ENCODE results near the gene OR6B2.

OR6B2 gene

GRCh38 chr2:240053173-240054155 lies 23.2 kb upstream of the OR6B2 start, which contains the start of gene OR6B3:
Gene OR6B3, minus strand, starts transcription at chr2:240053521.
- Histone ChIP-seq H2AFZ (ENCODE audit: low read length) (no peak within 1 kb of the TSS; the same call in 1 of the 2 replicates), H3K9me3 (ENCODE audit: insufficient read depth, low read depth, low read length) (no peaks in the 10 kb centered on the region), H3K4me1 (ENCODE audit: insufficient read depth, low read length, poor library complexity, severe bottlenecking) (no peaks in the 10 kb centered on the region), H3K36me3 (ENCODE audit: insufficient read depth, low read length) (no peaks in the 10 kb centered on the region), H3F3A (ENCODE audit: low read depth) (no peaks in the 10 kb centered on the region), H3K9ac (ENCODE audit: low read depth, low read length, poor library complexity, severe bottlenecking) (no peak within 1 kb of the TSS), H4K20me1 (ENCODE audit: insufficient read depth, low read length, poor library complexity, severe bottlenecking) (no peaks in the 10 kb centered on the region), H3K4me2 (ENCODE audit: low read depth, low read length, poor library complexity, severe bottlenecking) (no peak within 1 kb of the TSS), H3K27me3 (ENCODE audit: insufficient read depth, low read length, poor library complexity, severe bottlenecking) (no peaks in the 10 kb centered on the region), H3K9me2 (replicated peaks; ENCODE audit: low read depth, low read length) (no peaks in the 10 kb centered on the region), H3K4me3 (ENCODE audit: low read length, poor library complexity, severe bottlenecking) (no peak within 1 kb of the TSS), H3K79me2 (ENCODE audit: insufficient read depth, low read length) (no peaks in the 10 kb centered on the region)
- TF ChIP-seq EZH2phosphoT487 (IDR thresholded peaks at IDR 0.05; ENCODE audit: borderline replicate concordance) (no peak), CTCF (conservative IDR thresholded peaks at IDR 0.05; ENCODE audit: low read length) (no peak)

GRCh38 chr2:240052524-240052923 lies 22.3 kb upstream of the OR6B2 start:
- H3K9ac ChIP-seq (ENCODE audit: low read depth, low read length, poor library complexity, severe bottlenecking), result no peak overlapping the region

GRCh38 chr2:240051697-240052096 lies 21.5 kb upstream of the OR6B2 start:
- Histone ChIP-seq H4K20me1 (ENCODE audit: insufficient read depth, low read length, poor library complexity, severe bottlenecking) (no peaks in the 10 kb centered on the region), H3K4me1 (ENCODE audit: insufficient read depth, low read length, poor library complexity, severe bottlenecking) (no peaks in the 10 kb centered on the region), H3F3A (ENCODE audit: low read depth) (no peaks in the 10 kb centered on the region), H3K9me3 (ENCODE audit: insufficient read depth, low read depth, low read length) (no peaks in the 10 kb centered on the region), H3K79me2 (ENCODE audit: insufficient read depth, low read length) (no peaks in the 10 kb centered on the region), H3K9me2 (replicated peaks; ENCODE audit: low read depth, low read length) (no peaks in the 10 kb centered on the region), H3K27me3 (ENCODE audit: insufficient read depth, low read length, poor library complexity, severe bottlenecking) (no peaks in the 10 kb centered on the region), H3K4me2 (ENCODE audit: low read depth, low read length, poor library complexity, severe bottlenecking) (no peak overlapping the region), H3K4me3 (ENCODE audit: low read length, poor library complexity, severe bottlenecking) (no peak overlapping the region), H2AFZ (ENCODE audit: low read length) (no peak overlapping the region), H3K36me3 (ENCODE audit: insufficient read depth, low read length) (no peaks in the 10 kb centered on the region), H3K9ac (ENCODE audit: low read depth, low read length, poor library complexity, severe bottlenecking) (no peak overlapping the region)
- no peak for TF ChIP-seq CTCF (conservative IDR thresholded peaks at IDR 0.05; ENCODE audit: low read length)

More at GRCh38 chr2:240052524-240052923, 22.3 kb upstream of the OR6B2 start:
- H3F3A ChIP-seq (ENCODE audit: low read depth), result no peaks in the 10 kb centered on the region
- H3K4me2 ChIP-seq (ENCODE audit: low read depth, low read length, poor library complexity, severe bottlenecking), result no peak overlapping the region
- no peak overlapping the region for H2AFZ ChIP-seq (ENCODE audit: low read length)
- no peaks in the 10 kb centered on the region for H3K9me3 ChIP-seq (ENCODE audit: insufficient read depth, low read depth, low read length)
- H3K4me3 ChIP-seq (ENCODE audit: low read length, poor library complexity, severe bottlenecking), result no peak overlapping the region
- H3K79me2 ChIP-seq (ENCODE audit: insufficient read depth, low read length), result no peaks in the 10 kb centered on the region
- TF ChIP-seq CTCF (conservative IDR thresholded peaks at IDR 0.05; ENCODE audit: low read length) (no peak), EZH2phosphoT487 (IDR thresholded peaks at IDR 0.05; ENCODE audit: borderline replicate concordance) (no peak)
- H3K27me3 ChIP-seq (ENCODE audit: insufficient read depth, low read length, poor library complexity, severe bottlenecking), result no peaks in the 10 kb centered on the region
- H4K20me1 ChIP-seq (ENCODE audit: insufficient read depth, low read length, poor library complexity, severe bottlenecking), result no peaks in the 10 kb centered on the region
- H3K4me1 ChIP-seq (ENCODE audit: insufficient read depth, low read length, poor library complexity, severe bottlenecking), result no peaks in the 10 kb centered on the region
- no peaks in the 10 kb centered on the region for H3K9me2 ChIP-seq (replicated peaks; ENCODE audit: low read depth, low read length)
- H3K36me3 ChIP-seq (ENCODE audit: insufficient read depth, low read length), result no peaks in the 10 kb centered on the region
